PFSK-1 (cell line): Measurements from ENCODE around the gene CAMTA1.

Experiments
- FOXP2 ChIP-seq: optimal IDR thresholded peaks from 2 replicates; pipeline ENCODE3; 2011; ENCODE audit warnings: borderline replicate concordance, control low read depth, inconsistent platforms; ENCODE audit not compliant: insufficient read depth; ENCODE audit errors: extremely low read length, extremely low read depth
- POLR2AphosphoS5 ChIP-seq: IDR thresholded peaks from 2 replicates; pipeline ENCODE4 v1.6.1; 2012; ENCODE audit warnings: low read depth, mild to moderate bottlenecking, control low read depth, low read length, moderate library complexity
- SIN3A ChIP-seq: IDR thresholded peaks from 2 replicates; pipeline ENCODE4 v1.6.1; 2012; ENCODE audit warnings: mild to moderate bottlenecking, low read length, moderate library complexity, borderline replicate concordance; ENCODE audit not compliant: insufficient read depth
- TAF1 ChIP-seq: IDR thresholded peaks from 2 replicates; pipeline ENCODE4 v1.6.1; 2012; ENCODE audit warnings: low read length, control low read depth, borderline replicate concordance; ENCODE audit not compliant: insufficient read depth
- TF ChIP-seq, protein P1 (sequence below), 2 experiments: IDR thresholded peaks; 2 replicates each; pipeline versions ENCODE4 v1.6.1 to v1.8.0; 2011 to 2012; ENCODE audit warnings: low read depth in 2 of 2, low read length in 2 of 2, control low read depth in 1 of 2, inconsistent platforms in 1 of 2, mild to moderate bottlenecking in 1 of 2, moderate library complexity in 1 of 2; ENCODE audit not compliant: insufficient read depth in 1 of 2

Gene CAMTA1

DNA sequence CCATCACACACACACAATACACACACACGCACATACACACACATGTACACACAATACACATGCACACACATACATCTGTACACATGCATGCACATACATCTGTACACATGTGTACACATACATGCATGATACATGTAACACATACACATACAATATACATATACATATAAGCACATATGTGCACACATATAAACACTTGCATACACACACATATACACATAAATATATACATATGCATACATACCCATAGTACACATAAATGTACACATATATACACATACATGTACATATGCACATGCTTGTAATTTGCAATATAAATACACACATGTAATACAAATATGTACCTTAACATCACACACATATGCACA, 703.2 kb downstream of the CAMTA1 start:
- no peak for TF ChIP-seq FOXP2
- no peak for TF ChIP-seq POLR2AphosphoS5
- no peak for TF ChIP-seq SIN3A
- TF ChIP-seq, protein P1, sequence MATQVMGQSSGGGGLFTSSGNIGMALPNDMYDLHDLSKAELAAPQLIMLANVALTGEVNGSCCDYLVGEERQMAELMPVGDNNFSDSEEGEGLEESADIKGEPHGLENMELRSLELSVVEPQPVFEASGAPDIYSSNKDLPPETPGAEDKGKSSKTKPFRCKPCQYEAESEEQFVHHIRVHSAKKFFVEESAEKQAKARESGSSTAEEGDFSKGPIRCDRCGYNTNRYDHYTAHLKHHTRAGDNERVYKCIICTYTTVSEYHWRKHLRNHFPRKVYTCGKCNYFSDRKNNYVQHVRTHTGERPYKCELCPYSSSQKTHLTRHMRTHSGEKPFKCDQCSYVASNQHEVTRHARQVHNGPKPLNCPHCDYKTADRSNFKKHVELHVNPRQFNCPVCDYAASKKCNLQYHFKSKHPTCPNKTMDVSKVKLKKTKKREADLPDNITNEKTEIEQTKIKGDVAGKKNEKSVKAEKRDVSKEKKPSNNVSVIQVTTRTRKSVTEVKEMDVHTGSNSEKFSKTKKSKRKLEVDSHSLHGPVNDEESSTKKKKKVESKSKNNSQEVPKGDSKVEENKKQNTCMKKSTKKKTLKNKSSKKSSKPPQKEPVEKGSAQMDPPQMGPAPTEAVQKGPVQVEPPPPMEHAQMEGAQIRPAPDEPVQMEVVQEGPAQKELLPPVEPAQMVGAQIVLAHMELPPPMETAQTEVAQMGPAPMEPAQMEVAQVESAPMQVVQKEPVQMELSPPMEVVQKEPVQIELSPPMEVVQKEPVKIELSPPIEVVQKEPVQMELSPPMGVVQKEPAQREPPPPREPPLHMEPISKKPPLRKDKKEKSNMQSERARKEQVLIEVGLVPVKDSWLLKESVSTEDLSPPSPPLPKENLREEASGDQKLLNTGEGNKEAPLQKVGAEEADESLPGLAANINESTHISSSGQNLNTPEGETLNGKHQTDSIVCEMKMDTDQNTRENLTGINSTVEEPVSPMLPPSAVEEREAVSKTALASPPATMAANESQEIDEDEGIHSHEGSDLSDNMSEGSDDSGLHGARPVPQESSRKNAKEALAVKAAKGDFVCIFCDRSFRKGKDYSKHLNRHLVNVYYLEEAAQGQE (IDR thresholded peaks at IDR 0.05; ENCODE audit: insufficient read depth in 1 of 2, low read depth in 2 of 2, low read length in 2 of 2), result no peak
- no peak for TF ChIP-seq TAF1

DNA sequence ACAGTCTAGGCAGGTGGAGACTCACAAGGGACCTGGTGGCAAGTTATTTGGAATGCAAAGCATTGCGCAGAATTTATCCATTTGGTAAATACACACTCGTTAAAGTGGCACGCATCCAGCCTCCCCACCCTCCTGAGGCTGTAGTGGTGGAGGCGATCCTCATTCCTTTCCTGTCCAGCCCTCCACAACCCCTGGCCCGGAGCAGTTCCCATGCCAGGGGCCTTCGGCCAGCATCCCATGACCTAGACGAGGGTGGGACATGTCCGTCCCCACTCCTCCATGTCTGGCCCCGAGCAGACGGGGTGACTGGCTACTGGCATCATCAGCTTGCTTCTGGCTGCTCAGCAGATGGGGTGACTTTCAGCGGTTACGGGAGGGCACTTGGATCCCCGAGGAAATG, 704.3 kb downstream of the CAMTA1 start:
- TF ChIP-seq POLR2AphosphoS5, result no peak
- TF ChIP-seq TAF1, result no peak
- TF ChIP-seq FOXP2, result no peak
- TF ChIP-seq, protein P1 (IDR thresholded peaks at IDR 0.05; ENCODE audit: insufficient read depth in 1 of 2, low read depth in 2 of 2, low read length in 2 of 2), result no peak
- TF ChIP-seq SIN3A, result no peak

DNA sequence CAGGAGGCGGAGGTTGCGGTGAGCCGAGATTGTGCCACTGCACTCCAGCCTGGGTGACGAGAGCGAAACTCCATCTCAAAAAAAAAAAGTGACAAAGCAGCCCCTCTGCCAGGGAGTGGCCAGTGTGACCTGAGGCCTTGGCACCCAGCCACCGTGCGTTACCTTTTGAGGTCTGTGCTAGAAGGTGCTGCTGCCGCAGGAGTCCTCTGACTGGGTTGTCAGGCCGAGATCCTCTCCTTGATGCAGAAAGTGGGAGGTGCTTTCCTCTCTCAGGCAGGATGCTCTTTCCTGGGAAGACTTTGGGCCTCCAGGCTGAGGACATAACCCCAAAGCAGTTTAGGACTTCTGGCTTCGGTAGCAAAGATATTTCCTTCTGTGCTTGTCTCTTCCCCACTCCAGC, 705.3 kb downstream of the CAMTA1 start:
- no peak for TF ChIP-seq TAF1
- TF ChIP-seq SIN3A, result no peak
- TF ChIP-seq POLR2AphosphoS5, result no peak
- TF ChIP-seq, protein P1 (IDR thresholded peaks at IDR 0.05; ENCODE audit: insufficient read depth in 1 of 2, low read depth in 2 of 2, low read length in 2 of 2), result no peak
- no peak for TF ChIP-seq FOXP2

DNA sequence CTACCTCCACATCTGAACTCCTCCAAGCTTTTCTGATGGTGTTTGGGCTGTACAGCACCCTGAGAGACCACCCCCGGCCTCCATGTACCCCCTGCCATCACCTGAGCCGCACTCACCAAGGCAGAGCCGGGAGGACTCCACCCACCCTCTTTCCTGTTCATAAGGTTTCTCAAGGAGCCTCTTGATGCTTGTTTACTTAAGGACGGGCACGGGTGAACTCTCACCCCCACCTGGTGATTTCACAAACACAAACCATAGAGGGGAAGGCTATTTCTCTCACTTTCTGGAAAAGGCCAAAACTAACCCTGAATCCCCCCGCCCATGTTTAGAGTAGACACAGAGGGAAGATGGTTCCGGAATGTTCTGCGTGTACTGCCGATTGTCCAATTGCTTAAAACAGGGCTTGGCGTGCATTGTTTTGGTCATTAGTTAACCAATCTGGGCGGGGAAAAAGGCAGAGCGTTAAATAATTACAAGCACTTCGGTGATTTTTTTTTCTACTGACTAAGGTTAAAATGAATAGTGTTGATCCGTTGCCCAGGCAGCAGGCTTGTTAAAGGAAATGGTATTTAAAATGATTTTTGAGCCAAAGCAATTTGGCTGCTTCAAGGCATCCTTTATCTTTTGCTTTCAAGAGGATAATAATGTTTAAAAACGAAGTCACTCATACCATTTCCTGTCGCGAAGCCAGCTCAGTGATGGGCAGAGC, 706.0 kb downstream of the CAMTA1 start:
- TF ChIP-seq POLR2AphosphoS5 (no peak), FOXP2 (no peak), SIN3A (no peak)

- TF ChIP-seq TAF1, result no peak
- no peak for TF ChIP-seq FOXP2
- TF ChIP-seq, protein P1 (IDR thresholded peaks at IDR 0.05; ENCODE audit: insufficient read depth in 1 of 2, low read depth in 2 of 2, low read length in 2 of 2), result no peak
- TF ChIP-seq SIN3A, result no peak
- no peak for TF ChIP-seq POLR2AphosphoS5
These were observed 706.5 kb downstream of the CAMTA1 start for GRCh38 chr1:7491818-7492173.
